ENCODE data around the gene PADI1. TPM values are rescaled to one million over a fixed set of nuclear protein-coding genes. Genes with fewer than 3 reads are reported as not detected.

The PADI1 gene
- not detected for polyA plus RNA-seq

GRCh38 chr1:17204546-17205440 lies at the start of gene PADI1:
Gene PADI1, plus strand, starts transcription at chr1:17205128. Its CDS starts 90 bp downstream, at chr1:17205218.
- no peaks in the 10 kb centered on the region for H3K9me3 Mint-ChIP-seq
- no peaks in the 10 kb centered on the region for H3K27me3 Mint-ChIP-seq
- H3K36me3 Mint-ChIP-seq, result no peaks in the 10 kb centered on the region
- H3K27ac Mint-ChIP-seq, result peak within 1 kb of the TSS in 2 of 3 donors; percentile 3 to 73
- peaks cover 14 to 22% (median 15%) of the 10 kb centered on the region in 3 donors for H3K4me1 Mint-ChIP-seq
- no peak within 1 kb of the TSS for H3K4me3 Mint-ChIP-seq

- no peaks in the 10 kb centered on the region for H3K4me1 Mint-ChIP-seq
- peaks cover 21 to 52% (median 37%) of the 10 kb centered on the region in 3 donors for H3K9me3 Mint-ChIP-seq
- peaks cover 1% of the 10 kb centered on the region for H3K36me3 Mint-ChIP-seq
Measured at GRCh38 chr1:17155257-17155920, 49.5 kb upstream of the PADI1 start.

GRCh38 chr1:17156108-17156507 lies 48.8 kb upstream of the PADI1 start:
- no peak overlapping the region for H3K27ac Mint-ChIP-seq
- H3K9me3 Mint-ChIP-seq, result peaks cover 23 to 50% (median 37%) of the 10 kb centered on the region in 3 donors
- H3K27me3 Mint-ChIP-seq, result peaks cover 12% of the 10 kb centered on the region
- H3K4me1 Mint-ChIP-seq, result peaks cover 0 to 2% (median 0%) of the 10 kb centered on the region in 3 donors
- no peak overlapping the region for H3K4me3 Mint-ChIP-seq
- H3K36me3 Mint-ChIP-seq, result peaks cover 1% of the 10 kb centered on the region

More at GRCh38 chr1:17155257-17155920, 49.5 kb upstream of the PADI1 start:
- Mint-ChIP-seq H3K27me3 (peaks cover 12% of the 10 kb centered on the region), H3K27ac (no peak overlapping the region), H3K4me3 (peak overlapping the region in 1 of 4 donors; percentile 54)

- no peak overlapping the region for H3K27ac Mint-ChIP-seq
- peaks cover 1% of the 10 kb centered on the region for H3K36me3 Mint-ChIP-seq
Measured at GRCh38 chr1:17158961-17159360, 46.0 kb upstream of the PADI1 start.

GRCh38 chr1:17161137-17161740 lies 43.7 kb upstream of the PADI1 start:
- peak overlapping the region in 1 of 4 donors; percentile 9 for H3K4me3 Mint-ChIP-seq
- peaks cover 0 to 3% (median 0%) of the 10 kb centered on the region in 3 donors for H3K4me1 Mint-ChIP-seq
- H3K27ac Mint-ChIP-seq, result no peak overlapping the region
- no peaks in the 10 kb centered on the region for H3K36me3 Mint-ChIP-seq
- H3K9me3 Mint-ChIP-seq, result peaks cover 8 to 13% (median 8%) of the 10 kb centered on the region in 3 donors
- H3K27me3 Mint-ChIP-seq, result peaks cover 1% of the 10 kb centered on the region

More at GRCh38 chr1:17158961-17159360, 46.0 kb upstream of the PADI1 start:
- peaks cover 0 to 3% (median 0%) of the 10 kb centered on the region in 3 donors for H3K4me1 Mint-ChIP-seq
- no peak overlapping the region for H3K4me3 Mint-ChIP-seq
- H3K27me3 Mint-ChIP-seq, result peaks cover 6% of the 10 kb centered on the region
- H3K9me3 Mint-ChIP-seq, result peaks cover 23 to 31% (median 23%) of the 10 kb centered on the region in 3 donors

GRCh38 chr1:17161926-17162800 lies 42.8 kb upstream of the PADI1 start:
- peaks cover 1% of the 10 kb centered on the region for H3K36me3 Mint-ChIP-seq
- no peak overlapping the region for H3K27ac Mint-ChIP-seq
- peaks cover 0 to 8% (median 6%) of the 10 kb centered on the region in 3 donors for H3K9me3 Mint-ChIP-seq
- H3K4me1 Mint-ChIP-seq, result peaks cover 0 to 3% (median 0%) of the 10 kb centered on the region in 3 donors
- peaks cover 3% of the 10 kb centered on the region for H3K27me3 Mint-ChIP-seq
- H3K4me3 Mint-ChIP-seq, result no peak overlapping the region

GRCh38 chr1:17162941-17163340 lies 42.0 kb upstream of the PADI1 start:
- peaks cover 7% of the 10 kb centered on the region for H3K27me3 Mint-ChIP-seq
- H3K9me3 Mint-ChIP-seq, result peaks cover 0 to 5% (median under 1%) of the 10 kb centered on the region in 3 donors
- peaks cover 0 to 3% (median 0%) of the 10 kb centered on the region in 3 donors for H3K4me1 Mint-ChIP-seq
- peaks cover 1% of the 10 kb centered on the region for H3K36me3 Mint-ChIP-seq
- H3K27ac Mint-ChIP-seq, result no peak overlapping the region
- no peak overlapping the region for H3K4me3 Mint-ChIP-seq

- Mint-ChIP-seq H3K27ac (peak overlapping the region in 2 of 3 donors; percentile 16 to 23), H3K27me3 (peaks cover 7% of the 10 kb centered on the region), H3K36me3 (peaks cover 1% of the 10 kb centered on the region), H3K4me3 (no peak overlapping the region), H3K4me1 (peaks cover 0 to 3% (median 0%) of the 10 kb centered on the region in 3 donors), H3K9me3 (peaks cover 0 to 5% (median 0%) of the 10 kb centered on the region in 3 donors)
Measured at GRCh38 chr1:17163371-17163770, 41.6 kb upstream of the PADI1 start.

- Mint-ChIP-seq H3K9me3 (peaks cover 0 to 3% (median 0%) of the 10 kb centered on the region in 3 donors), H3K4me1 (peaks cover 0 to 3% (median 1%) of the 10 kb centered on the region in 3 donors), H3K27me3 (peaks cover 7% of the 10 kb centered on the region), H3K36me3 (peaks cover 1% of the 10 kb centered on the region), H3K4me3 (no peak overlapping the region), H3K27ac (no peak overlapping the region)
Measured at GRCh38 chr1:17163789-17164666, 40.9 kb upstream of the PADI1 start.

GRCh38 chr1:17165823-17166222 lies 39.1 kb upstream of the PADI1 start:
- H3K9me3 Mint-ChIP-seq, result peaks cover 0 to 3% (median 0%) of the 10 kb centered on the region in 3 donors
- H3K4me1 Mint-ChIP-seq, result peaks cover 0 to 3% (median 1%) of the 10 kb centered on the region in 3 donors
- H3K4me3 Mint-ChIP-seq, result no peak overlapping the region
- H3K27me3 Mint-ChIP-seq, result peaks cover 7% of the 10 kb centered on the region
- H3K27ac Mint-ChIP-seq, result no peak overlapping the region
- peaks cover 1% of the 10 kb centered on the region for H3K36me3 Mint-ChIP-seq

- Mint-ChIP-seq H3K27ac (no peak overlapping the region), H3K27me3 (peaks cover 9% of the 10 kb centered on the region), H3K4me3 (no peak overlapping the region), H3K9me3 (no peaks in the 10 kb centered on the region), H3K36me3 (peaks cover 1% of the 10 kb centered on the region), H3K4me1 (peaks cover 0 to 1% (median 0%) of the 10 kb centered on the region in 3 donors)
Measured at GRCh38 chr1:17167041-17167785, 37.7 kb upstream of the PADI1 start.

- Mint-ChIP-seq H3K9me3 (no peaks in the 10 kb centered on the region), H3K4me3 (no peak overlapping the region), H3K27me3 (peaks cover 9% of the 10 kb centered on the region), H3K36me3 (peaks cover 1% of the 10 kb centered on the region), H3K4me1 (peaks cover 0 to 1% (median 0%) of the 10 kb centered on the region in 3 donors), H3K27ac (no peak overlapping the region)
Measured at GRCh38 chr1:17167786-17168090, 37.2 kb upstream of the PADI1 start.

Data from IgD-negative memory B cell (primary cell).